Liver (tissue), 9 donors: ENCODE data around the gene IQCK. TPM values are rescaled to one million over a fixed set of nuclear protein-coding genes. Genes with fewer than 3 reads are reported as not detected.

Source experiments
- DNase-seq: peaks from one replicate; pipeline ENCODE4 v3.0.0-alpha.2; 2017; ENCODE audit warnings: low spot score
- H3K27ac ChIP-seq, 2 donors: one replicate each; pipeline ENCODE4 v1.7.0; 2013; ENCODE audit warnings: inconsistent platforms in 2 of 2, low read length in 2 of 2, control low read depth in 1 of 2, low read depth in 1 of 2, mild to moderate bottlenecking in 1 of 2
- H3K27me3 ChIP-seq, 4 donors: one replicate each; pipeline versions ENCODE4 v1.6.1 to v1.7.0; 2013; ENCODE audit warnings: low read length in 3 of 4, inconsistent platforms in 1 of 4, mild to moderate bottlenecking in 1 of 4, moderate library complexity in 1 of 4; ENCODE audit not compliant: control insufficient read depth in 4 of 4, insufficient read depth in 4 of 4
- H3K36me3 ChIP-seq, 4 donors: one replicate each; pipeline versions ENCODE4 v1.6.1 to v1.7.0; 2013; ENCODE audit warnings: low read length in 3 of 4, mild to moderate bottlenecking in 3 of 4, low read depth in 1 of 4, moderate library complexity in 1 of 4; ENCODE audit not compliant: control insufficient read depth in 4 of 4, insufficient read depth in 3 of 4
- H3K4me1 ChIP-seq, 4 donors: one replicate each; pipeline versions ENCODE4 v1.6.1 to v1.7.0; 2013; ENCODE audit warnings: low read length in 3 of 4, mild to moderate bottlenecking in 3 of 4, moderate library complexity in 1 of 4; ENCODE audit not compliant: control insufficient read depth in 4 of 4, insufficient read depth in 4 of 4
- H3K4me3 ChIP-seq, 3 donors: one replicate each; pipeline versions ENCODE4 v1.6.1 to v1.7.0; 2013; ENCODE audit warnings: low read length in 3 of 3, control low read depth in 1 of 3, low read depth in 1 of 3, mild to moderate bottlenecking in 1 of 3
- H3K9ac ChIP-seq, 2 donors: one replicate each; pipeline ENCODE4 v1.7.0; 2013; ENCODE audit warnings: low read length in 2 of 2, mild to moderate bottlenecking in 2 of 2, moderate library complexity in 2 of 2, control low read depth in 1 of 2, low read depth in 1 of 2
- H3K9me3 ChIP-seq, 4 donors: one replicate each; pipeline versions ENCODE4 v1.6.1 to v1.7.0; 2013; ENCODE audit warnings: low read length in 3 of 4; ENCODE audit not compliant: control insufficient read depth in 4 of 4
- ATF3 ChIP-seq: IDR thresholded peaks from 2 replicates; pipeline ENCODE4 v1.6.1; 2016; ENCODE audit warnings: antibody characterized with exemption
- CTCF ChIP-seq: fragments of 150-350 bp; IDR thresholded peaks from 2 replicates; pipeline ENCODE4 v1.5.1; 2017; ENCODE audit warnings: improper control_type of control experiment, low read depth, low read length; ENCODE audit not compliant: missing input control
- EGR1 ChIP-seq, 2 donors: IDR thresholded peaks; 2 replicates each; pipeline ENCODE4 v1.6.1; 2016 to 2018; ENCODE audit warnings: antibody characterized with exemption in 2 of 2, low read depth in 2 of 2
- FOXA1 ChIP-seq: IDR thresholded peaks from 2 replicates; pipeline ENCODE4 v1.6.1; 2016; ENCODE audit warnings: antibody characterized with exemption
- FOXA2 ChIP-seq: IDR thresholded peaks from 2 replicates; pipeline ENCODE4 v1.6.1; 2016; ENCODE audit warnings: antibody characterized with exemption
- GABPA ChIP-seq, 2 donors: IDR thresholded peaks in 1 of 2; conservative IDR thresholded peaks in 1 of 2; 2 replicates each; pipeline ENCODE4 v1.6.1; 2016; ENCODE audit warnings: antibody characterized with exemption in 2 of 2, mild to moderate bottlenecking in 1 of 2, moderate library complexity in 1 of 2
- HNF4G ChIP-seq: IDR thresholded peaks from 2 replicates; pipeline ENCODE4 v1.6.1; 2016; ENCODE audit warnings: antibody characterized with exemption
- JUND ChIP-seq, 2 donors: IDR thresholded peaks; 2 replicates each; pipeline ENCODE4 v1.6.1; 2016; ENCODE audit warnings: antibody characterized with exemption in 2 of 2
- MAX ChIP-seq: IDR thresholded peaks from 2 replicates; pipeline ENCODE4 v1.6.1; 2016; ENCODE audit warnings: antibody characterized with exemption
- NR2F2 ChIP-seq: IDR thresholded peaks from 2 replicates; pipeline ENCODE4 v1.6.1; 2016; ENCODE audit warnings: antibody characterized with exemption
- RAD21 ChIP-seq, 2 donors: IDR thresholded peaks; 2 replicates each; pipeline ENCODE4 v1.6.1; 2016; ENCODE audit warnings: antibody characterized with exemption in 2 of 2, mild to moderate bottlenecking in 2 of 2
- REST ChIP-seq: IDR thresholded peaks from 2 replicates; pipeline ENCODE4 v1.6.1; 2016; ENCODE audit warnings: antibody characterized with exemption, mild to moderate bottlenecking
- RXRA ChIP-seq, 2 donors: IDR thresholded peaks; 2 replicates each; pipeline ENCODE4 v1.6.1; 2017 to 2018; ENCODE audit warnings: antibody characterized with exemption in 2 of 2, mild to moderate bottlenecking in 1 of 2
- SP1 ChIP-seq: IDR thresholded peaks from 2 replicates; pipeline ENCODE4 v1.6.1; 2018; ENCODE audit warnings: antibody characterized with exemption, mild to moderate bottlenecking
- TAF1 ChIP-seq: conservative IDR thresholded peaks from 2 replicates; pipeline ENCODE4 v1.6.1; 2016; ENCODE audit warnings: antibody characterized with exemption, mild to moderate bottlenecking
- YY1 ChIP-seq: IDR thresholded peaks from 2 replicates; pipeline ENCODE4 v1.6.1; 2016; ENCODE audit warnings: antibody characterized with exemption, mild to moderate bottlenecking
- ZBTB33 ChIP-seq: IDR thresholded peaks from 2 replicates; pipeline ENCODE4 v1.6.1; 2016; ENCODE audit warnings: antibody characterized with exemption
- WGBS: extraction: QIAGEN DNeasy Blood & Tissue Kit; methylation state at CpG from one replicate; pipeline ENCODE4 v1.1.7; 2013; 5-methylcytosine and 5-hydroxymethylcytosine counted together
- polyA plus RNA-seq, 2 donors: library from polyadenylated mRNA; stranded (reverse) in 1 of 2; unstranded in 1 of 2; fragments of 200-250 nt in 1 of 2; fragments of >200 nt in 1 of 2; fragmentation: Nextera tagmentation in 1 of 2; extraction: Ambion mirVana in 1 of 2; gene quantifications; one replicate each; pipeline versions ENCODE4 v1.2.1 to v1.2.3, GENCODE V29; 2013 to 2015
- total RNA-seq, 2 donors: library from RNA; depleted of rRNA; stranded (reverse); fragments of >200 nt; gene quantifications; one replicate each; pipeline ENCODE4 v1.2.3, GENCODE V29; 2014
- donor health status: healthy.
- donor health status: healthy.
- donor health status: healthy.
- donor health status: healthy.
- donor health status: healthy.

Gene IQCK
- total and polyA plus RNA-seq, 4 donors: 2.1 to 4.4 (median 2.9) TPM

GRCh38 chr16:19805459-19806162 lies 87.5 kb downstream of the IQCK start:
- Histone ChIP-seq H3K4me3 (no peak overlapping the region), H3K9me3 (peaks cover 0 to 7% (median under 1%) of the 10 kb centered on the region in 4 donors), H3K4me1 (peaks cover 0 to 15% (median 10%) of the 10 kb centered on the region in 4 donors), H3K27me3 (no peaks in the 10 kb centered on the region), H3K36me3 (no peaks in the 10 kb centered on the region), H3K9ac (no peak overlapping the region), H3K27ac (no peak overlapping the region)
- 95% methylated on average over 4 of the region's 4 CpGs for WGBS
- no peak for DNase-seq
- TF ChIP-seq FOXA2 (no peak), EGR1 (IDR thresholded peaks at IDR 0.05; ENCODE audit: low read depth in 2 of 2) (no peak), TAF1 (no peak), RAD21 (IDR thresholded peaks at IDR 0.05) (no peak), YY1 (no peak), ZBTB33 (no peak), HNF4G (no peak), NR2F2 (no peak), GABPA (IDR thresholded peaks at IDR 0.05 in 1 of 2, conservative IDR thresholded peaks at IDR 0.05 in 1 of 2) (no peak), CTCF (no peak), REST (no peak), JUND (IDR thresholded peaks at IDR 0.05) (no peak), SP1 (no peak)

- no peaks in the 10 kb centered on the region for H3K27me3 ChIP-seq
- 38% methylated on average over 5 of the region's 5 CpGs for WGBS
- H3K27ac ChIP-seq: peak overlapping the region; percentile 31 to 32
- H3K36me3 ChIP-seq: no peaks in the 10 kb centered on the region
- H3K4me3 ChIP-seq: no peak overlapping the region
- H3K9ac ChIP-seq: peak overlapping the region in 1 of 2 donors; percentile 18
- DNase-seq: no peak
- H3K4me1 ChIP-seq: peaks cover 6 to 23% (median 16%) of the 10 kb centered on the region in 4 donors
- H3K9me3 ChIP-seq: peaks cover 0 to 7% (median under 1%) of the 10 kb centered on the region in 4 donors
- TF ChIP-seq HNF4G (no peak), JUND (IDR thresholded peaks at IDR 0.05) (peak in 1 of 2 donors; percentile 8), EGR1 (IDR thresholded peaks at IDR 0.05; ENCODE audit: low read depth in 2 of 2) (no peak), RAD21 (IDR thresholded peaks at IDR 0.05) (no peak), RXRA (IDR thresholded peaks at IDR 0.05) (peak in 1 of 2 donors; percentile 81), GABPA (IDR thresholded peaks at IDR 0.05 in 1 of 2, conservative IDR thresholded peaks at IDR 0.05 in 1 of 2) (no peak), NR2F2 (no peak), MAX (peak; percentile 35), SP1 (no peak), FOXA1 (no peak), ATF3 (no peak), REST (peak; percentile 45), FOXA2 (no peak), YY1 (no peak), TAF1 (no peak)
Observed at GRCh38 chr16:19808061-19808641, 90.1 kb downstream of the IQCK start.
